K562 (cell line): ENCODE results near the gene CCDC184. TPM values are rescaled to one million over a fixed set of nuclear protein-coding genes. Genes with fewer than 3 reads are reported as not detected.

ENCODE experiments used
- ATAC-seq: fragments of 200-7000 bp; cut with Tn5 transposase; 3 replicates; pipeline ENCODE4 v1.9.1; 2020; ENCODE audit warnings: moderate library complexity
- BruUV-seq: library from RNA; stranded (reverse); fragments of 400-500 nt; replicated peaks from 2 replicates; lab custom pipeline; 2021; lab: Mats Ljungman, UMichigan
- CTCF ChIA-PET: fragments of 300-600 bp; formaldehyde crosslinking; extraction: SDS; loops from one replicate; lab custom pipeline; 2021; ENCODE audit warnings: low intra/inter-chr PET ratio; lab: Yijun Ruan, JAX
- POLR2A ChIA-PET: fragments of 300-600, 350-650 bp; sonication (Branson Sonifier 250); formaldehyde crosslinking; extraction: SDS; loops from one replicate; lab custom pipeline; 2021; ENCODE audit warnings: antibody characterized with exemption, inconsistent platforms; lab: Yijun Ruan, JAX
- DNase-seq, 4 experiments: peaks; one replicate each; pipeline versions ENCODE4 v3.0.0 to v3.0.0-alpha.2; 2011 to 2018; ENCODE audit warnings: low spot score in 3 of 4, mixed read lengths in 3 of 4; ENCODE audit errors: extremely low read depth in 1 of 4
- FAIRE-seq: peaks from 2 replicates; lab custom pipeline; 2011; peaks lifted over from hg19 to GRCh38; lab: Jason Lieb, UNC
- H2AFZ ChIP-seq: 2 replicates; pipeline ENCODE4 v1.6.0; 2011; ENCODE audit warnings: low read depth, low read length, control low read depth, inconsistent platforms
- H3K27ac ChIP-seq: fragments of 200-600 bp; 3 replicates; pipeline ENCODE4 v1.8.0; 2011; ENCODE audit warnings: low read depth, mild to moderate bottlenecking, control low read depth, inconsistent platforms, low read length, moderate library complexity, mixed read lengths; ENCODE audit errors: extremely low read depth
- H3K27me3 ChIP-seq, 2 experiments: fragments of 300-600 bp in 1 of 2; 2 replicates in 1 of 2; 3 replicates in 1 of 2; pipeline versions ENCODE4 v1.6.0 to v1.8.0; 2011; ENCODE audit warnings: inconsistent platforms in 2 of 2, low read length in 2 of 2, mild to moderate bottlenecking in 1 of 2, mixed read lengths in 1 of 2, moderate library complexity in 1 of 2; ENCODE audit not compliant: control insufficient read depth in 2 of 2, insufficient read depth in 2 of 2
- H3K36me3 ChIP-seq: fragments of 300-600 bp; 3 replicates; pipeline ENCODE4 v1.8.0; 2011; ENCODE audit warnings: mild to moderate bottlenecking, low read length, inconsistent platforms; ENCODE audit not compliant: control insufficient read depth, insufficient read depth
- H3K4me1 ChIP-seq, 2 experiments: fragments of 200-600 bp in 1 of 2; replicated peaks in 1 of 2; 2 replicates in 1 of 2; 3 replicates in 1 of 2; pipeline versions ENCODE4 v1.5.1 to v1.8.0; 2011; ENCODE audit warnings: inconsistent platforms in 2 of 2, low read length in 2 of 2, mild to moderate bottlenecking in 1 of 2, mixed read lengths in 1 of 2, moderate library complexity in 1 of 2; ENCODE audit not compliant: control insufficient read depth in 2 of 2, insufficient read depth in 2 of 2
- H3K4me2 ChIP-seq: 2 replicates; pipeline ENCODE4 v1.6.1; 2011; ENCODE audit warnings: low read length, control low read depth, inconsistent platforms, mixed read lengths; ENCODE audit not compliant: insufficient read depth
- H3K4me3 ChIP-seq: fragments of 200-600 bp; sonication (generic), shearing (Covaris generic); 2 replicates; pipeline ENCODE4 v1.5.1; 2016; ENCODE audit warnings: control low read depth, inconsistent platforms
- H3K79me2 ChIP-seq: fragments of 200-600 bp; 3 replicates; pipeline ENCODE4 v1.8.0; 2011; ENCODE audit warnings: low read length, inconsistent platforms; ENCODE audit not compliant: control insufficient read depth, insufficient read depth
- H3K9ac ChIP-seq, 2 experiments: 2 replicates each; pipeline versions ENCODE4 v1.6.0 to v1.6.1; 2011; ENCODE audit warnings: low read depth in 2 of 2, low read length in 2 of 2, control low read depth in 1 of 2, inconsistent platforms in 1 of 2, mild to moderate bottlenecking in 1 of 2, mixed read lengths in 1 of 2; ENCODE audit not compliant: insufficient read depth in 1 of 2
- H3K9me1 ChIP-seq: one replicate; pipeline ENCODE4 v1.6.0; 2011; ENCODE audit warnings: inconsistent platforms, mild to moderate bottlenecking, low read length, moderate library complexity; ENCODE audit not compliant: control insufficient read depth, insufficient read depth
- H3K9me3 ChIP-seq: replicated peaks from 2 replicates; pipeline ENCODE4 v1.5.1; 2011; ENCODE audit warnings: low read depth, low read length, inconsistent platforms; ENCODE audit not compliant: control insufficient read depth, insufficient read depth
- H4K20me1 ChIP-seq: replicated peaks from 2 replicates; pipeline ENCODE4 v1.6.1; 2011; ENCODE audit warnings: low read length, inconsistent platforms, mixed read lengths; ENCODE audit not compliant: control insufficient read depth, insufficient read depth
- CC2D1A ChIP-seq: fragments of 450-650 bp; IDR thresholded peaks from 2 replicates; pipeline ENCODE4 v1.6.1; 2017; ENCODE audit warnings: mild to moderate bottlenecking
- FOXM1 ChIP-seq, 2 experiments: fragments of 450-650 bp in 1 of 2; sonication (generic) in 1 of 2; formaldehyde crosslinking in 1 of 2; IDR thresholded peaks; 2 replicates each; pipeline versions ENCODE4 v1.6.1 to v1.9.0; 2017 to 2022; ENCODE audit warnings: low read depth in 2 of 2, mild to moderate bottlenecking in 2 of 2, missing genetic modification reagents in 1 of 2, moderate library complexity in 1 of 2
- FOXP1 ChIP-seq: sonication (generic); formaldehyde crosslinking; IDR thresholded peaks from 2 replicates; pipeline ENCODE4 v1.8.0; 2022; ENCODE audit warnings: mild to moderate bottlenecking, missing genetic modification reagents
- HOMEZ ChIP-seq: fragments of 250-450 bp; sonication (Bioruptor Pico); IDR thresholded peaks from 2 replicates; pipeline ENCODE4 v1.4.0; 2020; ENCODE audit warnings: mild to moderate bottlenecking, moderate library complexity
- KLF16 ChIP-seq: IDR thresholded peaks from 2 replicates; pipeline ENCODE4 v1.6.1; 2016; ENCODE audit warnings: antibody characterized with exemption
- MCM2 ChIP-seq: fragments of 450-650 bp; IDR thresholded peaks from 2 replicates; pipeline ENCODE4 v1.6.1; 2017; ENCODE audit warnings: low read depth, mild to moderate bottlenecking
- MCM7 ChIP-seq, 2 experiments: fragments of 450-650 bp; IDR thresholded peaks; 2 replicates each; pipeline ENCODE4 v1.6.1; 2016 to 2018
- NR1H2 ChIP-seq: sonication (generic); formaldehyde crosslinking; IDR thresholded peaks from 2 replicates; pipeline ENCODE4 v1.4.0; 2020; ENCODE audit warnings: mild to moderate bottlenecking, missing genetic modification reagents
- OTX1 ChIP-seq: fragments of 450-650 bp; formaldehyde crosslinking; IDR thresholded peaks from 2 replicates; pipeline ENCODE4 v1.4.0; 2022; ENCODE audit warnings: mild to moderate bottlenecking
- PHB2 ChIP-seq: fragments of 450-650 bp; IDR thresholded peaks from 2 replicates; pipeline ENCODE4 v1.6.1; 2017; ENCODE audit warnings: low read depth
- POLR2AphosphoS5 ChIP-seq: IDR thresholded peaks from 2 replicates; pipeline ENCODE4 v1.6.1; 2011; ENCODE audit warnings: mild to moderate bottlenecking, low read depth, low read length, moderate library complexity; ENCODE audit not compliant: control insufficient read depth, insufficient read depth
- PTTG1 ChIP-seq: fragments of 450-650 bp; IDR thresholded peaks from 2 replicates; pipeline ENCODE4 v1.6.1; 2016; ENCODE audit warnings: low read depth, mild to moderate bottlenecking, missing genetic modification characterization, missing compliant biosample characterization
- SMARCC2 ChIP-seq: fragments of 450-650 bp; IDR thresholded peaks from 2 replicates; pipeline ENCODE4 v1.6.1; 2017; ENCODE audit warnings: antibody characterized with exemption, moderate library complexity, mild to moderate bottlenecking, low read depth
- SRSF3 ChIP-seq: fragments of 200-400 bp; formaldehyde crosslinking; IDR thresholded peaks from 2 replicates; pipeline ENCODE4 v1.6.1; 2016; ENCODE audit warnings: mild to moderate bottlenecking, low read length, moderate library complexity; ENCODE audit not compliant: insufficient read depth
- U2AF1 ChIP-seq: fragments of 200-400 bp; formaldehyde crosslinking; optimal IDR thresholded peaks from 2 replicates; pipeline ENCODE3; 2017; ENCODE audit warnings: mild to moderate bottlenecking, low read depth, low read length, moderate library complexity
- ZC3H11A ChIP-seq: IDR thresholded peaks from 2 replicates; pipeline ENCODE4 v1.6.1; 2012; ENCODE audit warnings: low read depth, low read length, improper control_type of control experiment
- ZNF184 ChIP-seq: sonication (generic); formaldehyde crosslinking; IDR thresholded peaks from 2 replicates; pipeline ENCODE4 v1.5.0; 2020; ENCODE audit warnings: missing genetic modification reagents
- ZNF766 ChIP-seq: fragments of 200-800 bp; sonication (Bioruptor generic); conservative IDR thresholded peaks from 2 replicates; pipeline ENCODE4 v1.6.1; 2016; ENCODE audit warnings: missing genetic modification characterization, missing compliant biosample characterization
- WGBS: fragments of 100-300 bp; shearing (Covaris generic); methylation state at CpG from one replicate; pipeline ENCODE4 v1.1.6; 2016; ENCODE audit warnings: low coverage, mixed read lengths; ENCODE audit not compliant: insufficient coverage; ENCODE audit errors: missing lambda C conversion rate; 5-methylcytosine and 5-hydroxymethylcytosine counted together
- in situ Hi-C: fragments of 300-500 bp; cut with MboI; formaldehyde crosslinking; loops from 4 replicates; pipeline ENCODE4 v1.15.0; 2018; ENCODE audit warnings: inconsistent platforms, mixed read lengths
- intact Hi-C: fragments of 100-400 bp; cut with micrococcal nuclease; formaldehyde crosslinking; loops from 2 replicates; pipeline ENCODE4 v1.14.2; 2022
- polyA plus RNA-seq, 8 experiments: library from polyadenylated mRNA; depleted of rRNA in 4 of 8; stranded (reverse) in 5 of 8; unstranded in 3 of 8; fragments of >200 nt; fragmentation: Nextera tagmentation in 2 of 8; fragmentation: Illumina TruSeq in 1 of 8; extraction: Ambion mirVana in 2 of 8; extraction: Trizol in 1 of 8; gene quantifications; 2 replicates each; pipeline versions ENCODE4 v1.2.1 to v1.2.3, GENCODE V29; 2011 to 2014; ENCODE audit warnings: inconsistent platforms in 1 of 8, missing spikeins in 1 of 8
- total RNA-seq, 7 experiments: library from RNA; depleted of rRNA in 6 of 7; stranded (reverse); fragments of >200 nt in 6 of 7; fragmentation: Illumina TruSeq in 2 of 7; extraction: Trizol in 2 of 7; gene quantifications; 2 replicates each; pipeline versions ENCODE4 v1.2.1 to v1.2.3, GENCODE V29; 2011 to 2021; ENCODE audit warnings: low replicate concordance in 1 of 7

The CCDC184 gene
- total and polyA plus RNA-seq, 9 of the 15 experiments (the other 6 are each of a cell fraction or from before 2014, with no cell fraction given) = 0.09 TPM; not detected in 8

- TF ChIP-seq NR1H2 (CRISPR knock-in tag) = no peak
- no peak for TF ChIP-seq PHB2
Observed at GRCh38 chr12:48199774-48200221, 16.4 kb downstream of the CCDC184 start (continued).

DNA sequence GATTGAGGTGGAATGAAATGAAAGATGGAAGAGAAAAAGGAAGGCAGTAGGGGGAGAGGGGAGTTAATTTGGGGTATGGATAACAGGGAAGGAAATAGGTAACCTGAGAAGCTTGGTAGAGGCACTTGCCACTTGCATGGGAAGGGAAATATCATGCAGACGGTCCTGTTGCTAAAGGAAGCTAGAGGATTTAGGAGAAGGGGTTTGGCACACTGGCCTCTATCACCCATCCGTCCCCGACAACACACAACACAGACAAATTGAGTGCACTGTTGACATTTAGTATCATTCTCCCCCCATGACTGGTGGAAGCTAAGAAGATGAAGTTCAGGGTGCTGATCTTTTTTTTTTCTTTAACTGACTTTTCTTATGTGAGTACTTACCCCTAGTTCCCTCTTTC lies 17.6 kb downstream of the CCDC184 start:
- H3K9me1 ChIP-seq = no peaks in the 10 kb centered on the region
- no peak overlapping the region for H3K4me2 ChIP-seq
- H3K27ac ChIP-seq = no peak overlapping the region
- WGBS = 85% methylated on average over 3 of the region's 3 CpGs
- FAIRE-seq = no peak
- H2AFZ ChIP-seq = no peak overlapping the region
- H4K20me1 ChIP-seq = no peaks in the 10 kb centered on the region
- TF ChIP-seq SMARCC2 (no peak), OTX1 (CRISPR knock-in tag) (no peak), ZNF184 (CRISPR knock-in tag) (no peak), U2AF1 (no peak), CC2D1A (no peak), MCM7 (IDR thresholded peaks at IDR 0.05) (no peak), KLF16 (no peak), FOXP1 (CRISPR knock-in tag) (no peak), POLR2AphosphoS5 (no peak), PTTG1 (tag) (no peak), SRSF3 (no peak), ZC3H11A (no peak), FOXM1 (IDR thresholded peaks at IDR 0.05; ENCODE audit: low read depth) (no peak), FOXM1 (CRISPR knock-in tag; IDR thresholded peaks at IDR 0.05; ENCODE audit: low read depth) (no peak), MCM2 (no peak), ZNF766 (no peak), HOMEZ (CRISPR knock-in tag) (no peak)
- H3K79me2 ChIP-seq = peaks cover 22% of the 10 kb centered on the region
- H3K9ac ChIP-seq = no peak overlapping the region
- H3K36me3 ChIP-seq = no peaks in the 10 kb centered on the region; the same call in 2 of the 3 replicates
- no peak overlapping the region for H3K4me3 ChIP-seq
- ChIA-PET CTCF (no interaction called here), POLR2A (interaction anchor here (1.0 to 1.1 kb wide), 2 partner anchors 10 to 11 kb away, joined by 3 read pairs; no protein-coding TSS in a partner anchor)
- H3K4me1 ChIP-seq = peaks cover 4 to 9% of the 10 kb centered on the region in 2 experiments; a peak in 3 of 5 replicates
- H3K9me3 ChIP-seq = peaks cover 9% of the 10 kb centered on the region
- DNase-seq = no peak
- no peak for ATAC-seq
- H3K27me3 ChIP-seq = no peaks in the 10 kb centered on the region
- intact Hi-C loops = no loop called here
- no TSS peak for BruUV-seq
- in situ Hi-C loops = no loop called here
